ENCODE measurements around the gene SLC17A4.

- TF ChIP-seq CTCF (IDR thresholded peaks at IDR 0.05; ENCODE audit: low read length) (peak; percentile 68), EZH2phosphoT487 (IDR thresholded peaks at IDR 0.05; ENCODE audit: low read length) (no peak), EZH2 (optimal IDR thresholded peaks at IDR 0.05; ENCODE audit: low read depth, low read length) (no peak)
These were observed 33.9 kb downstream of the SLC17A4 start for GRCh38 chr6:25788305-25788922.

Measured in MM.1S (cell line).